Cortex of kidney (tissue), 1 donor: Measurements from ENCODE around the gene AHSP.
"Not testable (repeated sequence)": the region's sequence is repeated elsewhere in the genome, so short reads cannot be mapped to it uniquely, and the experiment has no call there.

Experiments
- DNase-seq: peaks from one replicate; lab custom pipeline; 2025; lab: John Stamatoyannopoulos, UW

The AHSP gene

DNA sequence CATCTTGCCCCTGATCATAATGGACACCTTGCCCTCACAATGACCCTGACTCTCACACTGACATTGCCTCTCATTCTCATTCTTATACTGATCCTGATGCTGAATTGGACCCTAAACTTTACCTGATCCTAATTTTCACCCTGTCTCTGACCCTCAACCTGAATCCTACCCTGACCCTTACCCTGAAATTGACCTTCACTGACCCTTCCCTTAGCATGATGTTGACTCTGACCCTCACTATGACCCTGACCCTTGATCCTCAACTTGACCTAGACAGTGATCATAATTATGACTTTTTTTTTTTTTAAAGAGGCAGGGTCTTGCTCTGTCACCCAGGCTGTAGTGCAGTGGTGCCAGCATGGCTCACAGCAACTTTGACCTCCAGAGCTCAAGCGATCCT is 3.4 kb downstream of the AHSP start:
- no peak for DNase-seq

DNA sequence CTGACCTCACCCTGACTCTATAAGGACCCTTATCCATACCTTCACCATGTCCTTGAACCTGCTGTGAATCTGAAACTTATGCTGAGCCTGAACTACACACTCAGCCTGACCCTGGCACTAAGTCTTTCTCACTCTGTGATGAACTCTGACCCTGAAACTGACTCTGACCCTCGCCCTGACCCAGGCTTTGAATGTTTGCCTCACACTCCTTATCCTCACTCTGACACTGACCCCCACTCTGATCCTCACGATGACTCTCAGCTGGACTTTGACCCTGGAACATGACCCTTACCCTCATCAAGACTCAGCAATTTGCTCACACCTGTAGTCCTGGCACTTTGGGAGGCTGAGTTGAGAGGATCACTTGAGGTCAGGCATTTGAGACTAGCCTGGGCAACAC is 4.4 kb downstream of the AHSP start:
- DNase-seq = no peak

DNA sequence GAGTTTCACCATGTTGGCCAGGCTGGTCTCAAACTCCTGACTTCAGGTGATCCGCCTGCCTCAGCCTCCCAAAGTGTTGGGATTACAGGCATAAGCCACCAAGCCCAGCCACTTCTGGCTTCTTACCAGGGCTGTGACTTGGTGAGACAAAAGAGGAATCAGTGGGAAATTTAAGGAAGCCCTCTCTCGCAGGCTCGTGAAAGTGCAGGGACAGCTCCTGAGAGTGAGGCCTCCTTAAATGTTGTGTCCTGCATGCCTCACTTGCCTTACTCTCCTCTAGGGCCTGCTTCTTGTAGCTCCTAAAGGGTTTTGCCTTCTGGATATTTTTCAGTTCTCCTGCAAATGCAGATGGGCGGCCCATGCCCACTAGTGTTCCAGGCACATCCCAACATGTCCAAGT is 5.2 kb downstream of the AHSP start:
- no peak for DNase-seq

GRCh38 chr16:31535737-31536136 is 8.0 kb downstream of the AHSP start:
- DNase-seq = no peak

DNA sequence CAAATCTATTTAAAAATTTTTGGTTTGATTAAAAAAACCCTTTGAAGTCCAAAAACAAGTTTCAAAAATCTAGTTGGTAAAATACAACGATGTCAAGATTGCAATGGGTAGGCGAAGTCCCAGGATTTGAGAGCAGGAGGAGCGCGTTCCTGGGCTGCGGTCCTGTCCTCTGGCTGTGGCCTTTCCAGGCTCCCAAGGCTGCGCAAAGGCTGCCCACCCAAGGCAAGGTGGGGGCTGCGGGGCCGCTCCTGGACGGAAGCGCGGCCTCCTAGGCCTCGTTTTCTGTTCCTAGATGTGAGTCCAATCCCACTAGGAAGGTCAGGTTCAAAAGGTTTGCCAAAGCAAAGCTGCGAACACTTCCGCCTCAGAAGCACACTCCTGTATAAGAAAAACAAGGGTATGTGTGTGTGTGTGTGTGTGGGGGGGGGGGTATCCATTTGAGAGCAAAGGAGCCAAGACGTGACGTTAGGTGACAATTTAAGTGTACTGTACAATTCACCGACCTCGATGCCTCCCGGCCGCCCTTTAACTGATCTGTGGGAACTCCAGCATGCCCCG is 9.2 kb downstream of the AHSP start:
- no peak for DNase-seq

- DNase-seq = no peak
Measured at GRCh38 chr16:31537362-31538242, 9.9 kb downstream of the AHSP start.

DNA sequence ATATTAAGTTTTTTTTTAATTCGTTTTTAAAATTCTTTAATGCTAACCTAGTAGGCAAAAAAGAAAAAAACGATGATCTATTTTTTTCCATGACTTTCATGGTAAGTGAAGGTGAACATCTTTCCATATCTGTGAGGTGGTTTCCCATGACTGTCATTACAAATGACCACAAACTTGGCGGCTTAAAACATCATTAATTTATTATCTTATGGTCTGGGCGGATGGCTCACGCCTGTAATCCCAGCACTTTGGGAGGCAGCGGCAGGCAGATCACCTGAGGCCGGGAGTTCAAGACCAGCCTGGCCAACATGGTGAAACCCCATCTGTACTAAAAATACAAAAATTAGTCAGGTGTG is 10.5 kb downstream of the AHSP start:
- DNase-seq = not testable (repeated sequence)

DNA sequence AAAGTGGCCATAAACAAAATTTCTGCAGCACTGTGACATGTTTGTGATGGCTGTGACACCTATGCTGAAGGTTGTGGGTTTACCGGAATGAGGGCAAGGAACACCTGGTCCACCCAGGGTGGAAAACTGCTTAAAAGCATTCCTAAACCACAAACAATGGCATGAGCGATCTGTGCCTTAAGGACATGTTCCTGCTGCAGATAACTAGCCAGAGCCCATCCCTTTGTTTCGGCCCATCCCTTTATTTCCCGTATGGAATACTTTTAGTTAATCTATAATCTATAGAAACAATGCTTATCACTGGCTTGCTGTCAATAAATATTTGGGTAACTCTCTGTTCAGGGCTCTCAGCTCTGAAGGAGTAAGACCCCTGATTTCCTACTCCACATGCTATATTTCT is 12.1 kb downstream of the AHSP start:
- not testable (repeated sequence) for DNase-seq

DNA sequence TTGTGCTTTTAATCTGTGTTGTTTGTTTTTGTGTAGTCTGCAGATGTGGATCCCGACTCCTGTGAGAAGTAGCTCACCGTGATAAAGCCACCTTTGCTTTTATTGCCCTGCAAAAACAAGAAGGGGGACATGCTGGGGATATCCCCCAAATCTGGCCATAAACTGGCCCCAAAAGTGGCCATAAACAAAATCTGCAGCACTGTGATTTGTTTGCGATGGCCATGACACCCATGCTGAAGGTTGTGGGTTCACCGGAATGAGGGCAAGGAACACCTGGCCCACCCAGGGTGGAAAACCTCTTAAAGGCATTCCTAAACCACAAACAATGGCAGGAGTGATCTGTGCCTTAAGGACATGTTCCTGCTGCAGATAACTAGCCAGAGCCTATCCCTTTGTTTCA is 15.1 kb downstream of the AHSP start:
- no peak for DNase-seq

- DNase-seq = no peak
Measured at GRCh38 chr16:31561426-31562233, 33.9 kb downstream of the AHSP start.

DNA sequence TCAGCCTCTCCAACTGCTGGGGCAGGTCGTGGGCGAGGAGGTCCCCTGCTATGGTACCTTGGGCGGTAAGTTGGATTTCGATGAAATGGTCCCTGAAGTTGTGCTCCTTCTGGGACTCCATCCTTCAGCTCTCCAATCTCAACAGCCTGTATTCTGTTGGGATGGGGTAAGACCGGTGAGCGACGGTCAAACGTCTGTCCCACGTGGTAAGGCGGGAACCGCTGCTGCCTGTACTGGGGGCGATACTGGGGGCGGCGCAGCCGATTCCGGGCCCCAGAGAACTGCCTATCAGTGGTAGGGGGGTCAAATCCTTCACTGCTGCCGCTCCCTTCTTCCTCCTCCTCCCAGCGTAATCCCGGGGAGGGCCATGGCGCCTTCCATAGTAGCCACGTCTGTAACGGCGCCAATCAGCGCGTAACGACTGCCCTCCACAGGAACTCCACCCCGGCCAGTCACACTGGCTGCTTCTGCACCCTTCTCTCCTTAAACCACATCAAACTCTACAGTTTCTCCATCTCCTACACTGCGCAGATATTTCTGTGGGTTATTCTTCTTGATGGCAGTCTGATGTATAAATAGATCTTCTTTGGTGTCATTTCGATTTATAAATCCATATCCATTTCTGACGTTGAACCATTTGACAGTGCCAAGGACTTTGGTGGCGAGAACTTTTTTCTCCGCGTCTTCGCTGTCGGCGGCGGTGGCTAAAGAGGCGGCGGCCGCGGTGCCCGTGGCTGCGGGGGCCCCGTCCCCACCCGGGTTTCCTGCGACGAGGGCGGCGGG is 41.1 kb downstream of the AHSP start:
- DNase-seq = no peak

GRCh38 chr16:31569360-31569717 is 41.6 kb downstream of the AHSP start:
- no peak for DNase-seq

- DNase-seq = no peak
Measured at GRCh38 chr16:31572821-31573220, 45.1 kb downstream of the AHSP start.

DNA sequence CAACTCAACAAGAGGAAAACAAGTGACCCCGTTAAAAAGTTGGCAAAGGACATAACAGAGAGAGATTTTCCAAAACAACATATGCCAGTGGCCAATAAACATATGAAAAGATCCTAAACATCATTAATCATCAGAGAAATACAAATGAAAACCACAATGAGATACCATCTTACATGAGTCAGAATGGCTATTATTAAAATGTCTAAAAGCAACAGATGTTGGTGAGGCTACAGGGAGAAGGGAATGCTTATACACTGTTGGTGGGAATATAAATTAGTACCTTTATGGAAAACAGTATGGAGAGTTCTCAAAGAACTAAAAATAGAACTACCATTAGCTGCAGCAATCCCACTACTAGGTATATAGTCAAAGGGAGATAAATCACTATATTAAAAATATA is 46.5 kb downstream of the AHSP start:
- not testable (repeated sequence) for DNase-seq

DNA sequence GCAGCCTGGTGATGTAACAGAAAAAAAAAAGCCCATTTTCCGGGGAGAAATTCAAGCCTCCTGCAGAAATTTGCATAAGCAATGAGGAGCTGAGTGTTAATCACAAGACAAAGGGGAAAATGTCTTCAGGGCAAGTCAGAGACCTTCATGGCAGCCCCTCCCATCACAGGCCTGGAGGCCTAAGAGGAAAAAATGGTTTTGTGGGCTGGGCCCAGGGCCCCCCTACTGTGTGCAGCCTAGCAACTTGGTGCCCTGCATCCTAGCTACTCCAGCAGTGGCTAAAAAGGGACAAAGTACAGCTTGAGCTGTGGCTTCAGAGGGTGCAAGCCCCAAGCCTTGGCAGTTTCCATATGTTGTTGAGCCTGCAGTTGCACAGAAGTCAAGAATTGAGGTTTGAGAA is 49.7 kb downstream of the AHSP start:
- DNase-seq = no peak
